A549 (cell line): ENCODE data around the gene ARHGAP44. TPM values are rescaled to one million over a fixed set of nuclear protein-coding genes. Genes with fewer than 3 reads are reported as not detected.

Experiments used
- ATAC-seq, 2 experiments: fragments of 200-7000 bp in 1 of 2; fragments of >200 bp in 1 of 2; cut with Nextera tagmentation in 1 of 2; cut with Tn5 transposase in 1 of 2; 3 replicates each; pipeline versions ENCODE4 v1.8.0 to v1.9.1; 2018 to 2020; ENCODE audit warnings: mild to moderate bottlenecking in 1 of 2, moderate library complexity in 1 of 2
- CTCF ChIA-PET: fragments of 300-600 bp; sonication (Branson Sonifier 250); formaldehyde crosslinking; extraction: SDS; loops from one replicate; lab custom pipeline; 2021; ENCODE audit warnings: antibody characterized with exemption, inconsistent platforms; lab: Yijun Ruan, JAX
- POLR2A ChIA-PET: fragments of 350-600 bp; formaldehyde crosslinking; extraction: SDS; loops from one replicate; lab custom pipeline; 2021; ENCODE audit warnings: antibody characterized with exemption, inconsistent platforms; lab: Yijun Ruan, JAX
- DNase-seq, 2 experiments: peaks; one replicate each; pipeline versions ENCODE4 v3.0.0 to v3.0.0-alpha.2; 2011 to 2016; ENCODE audit warnings: low read depth in 1 of 2, low spot score in 1 of 2
- FAIRE-seq: peaks from 2 replicates; lab custom pipeline; 2011; peaks lifted over from hg19 to GRCh38; lab: Jason Lieb, UNC
- H3K27ac ChIP-seq, 2 experiments: fragments of >200 bp; sonication (Bioruptor Twin); formaldehyde crosslinking; 3 replicates each; pipeline ENCODE4 v1.5.1; 2016 to 2017
- H3K4me1 ChIP-seq: fragments of >200 bp; sonication (Bioruptor Twin); formaldehyde crosslinking; 3 replicates; pipeline ENCODE4 v1.6.1; 2016
- H3K4me2 ChIP-seq: fragments of >200 bp; sonication (Bioruptor Twin); formaldehyde crosslinking; 3 replicates; pipeline ENCODE4 v1.6.1; 2016
- H3K4me3 ChIP-seq: fragments of >200 bp; sonication (Bioruptor Twin); formaldehyde crosslinking; 3 replicates; pipeline ENCODE4 v1.5.1; 2016
- H3K9me3 ChIP-seq: fragments of >200 bp; sonication (Bioruptor Twin); formaldehyde crosslinking; 3 replicates; pipeline ENCODE4 v1.6.1; 2016
- ATOH8 ChIP-seq: fragments of 250-450 bp; sonication (Bioruptor Pico); IDR thresholded peaks from 2 replicates; pipeline ENCODE4 v1.5.0; 2020; ENCODE audit warnings: low read depth, mild to moderate bottlenecking, moderate library complexity
- CBX2 ChIP-seq: fragments of 200-600 bp; sonication (generic); IDR thresholded peaks from 2 replicates; pipeline ENCODE4 v1.6.1; 2016; ENCODE audit warnings: low read depth, mild to moderate bottlenecking, borderline replicate concordance
- EP300 ChIP-seq, 2 experiments: fragments of >200 bp; sonication (Bioruptor Twin); formaldehyde crosslinking; IDR thresholded peaks; 2 replicates in 1 of 2; 3 replicates in 1 of 2; pipeline ENCODE4 v1.6.1; 2016 to 2017
- GATA3 ChIP-seq: IDR thresholded peaks from 2 replicates; pipeline ENCODE4 v1.6.1; 2012; ENCODE audit warnings: borderline replicate concordance
- HOXB13 ChIP-seq: fragments of 250-450 bp; sonication (Bioruptor Pico); IDR thresholded peaks from 2 replicates; pipeline ENCODE4 v1.5.0; 2020; ENCODE audit warnings: low read depth, mild to moderate bottlenecking, moderate library complexity
- JUNB ChIP-seq: fragments of >200 bp; sonication (Bioruptor Twin); formaldehyde crosslinking; IDR thresholded peaks from 2 replicates; pipeline ENCODE4 v1.6.1; 2016
- KDM5A ChIP-seq: fragments of 200-600 bp; sonication (generic); IDR thresholded peaks from 2 replicates; pipeline ENCODE4 v1.6.1; 2016; ENCODE audit warnings: antibody characterized with exemption, mild to moderate bottlenecking
- NR3C1 ChIP-seq: fragments of >200 bp; sonication (Bioruptor Twin); formaldehyde crosslinking; IDR thresholded peaks from 3 replicates; pipeline ENCODE4 v1.6.1; 2017
- PHF8 ChIP-seq: fragments of 200-600 bp; sonication (generic); IDR thresholded peaks from 2 replicates; pipeline ENCODE4 v1.6.1; 2016; ENCODE audit warnings: low read depth, mild to moderate bottlenecking, antibody characterized with exemption, moderate library complexity, borderline replicate concordance
- RAD21 ChIP-seq, 2 experiments: fragments of >200 bp in 1 of 2; sonication (Bioruptor Twin) in 1 of 2; formaldehyde crosslinking in 1 of 2; IDR thresholded peaks in 1 of 2; conservative IDR thresholded peaks in 1 of 2; 2 replicates in 1 of 2; 3 replicates in 1 of 2; pipeline ENCODE4 v1.6.1; 2012 to 2018; ENCODE audit warnings: inconsistent platforms in 1 of 2
- RARB ChIP-seq: fragments of 250-450 bp; sonication (Bioruptor Pico); IDR thresholded peaks from 2 replicates; pipeline ENCODE4 v1.8.0; 2021; ENCODE audit warnings: mild to moderate bottlenecking, moderate library complexity
- RNF2 ChIP-seq: fragments of 200-600 bp; sonication (generic); IDR thresholded peaks from 2 replicates; pipeline ENCODE4 v1.6.1; 2016; ENCODE audit warnings: low read depth, mild to moderate bottlenecking, antibody characterized with exemption, moderate library complexity, borderline replicate concordance
- SMC3 ChIP-seq: fragments of >200 bp; sonication (Bioruptor Twin); formaldehyde crosslinking; IDR thresholded peaks from 3 replicates; pipeline ENCODE4 v1.6.1; 2018; ENCODE audit warnings: inconsistent platforms
- ZFP36 ChIP-seq: fragments of 450-650 bp; IDR thresholded peaks from 2 replicates; pipeline ENCODE4 v1.6.1; 2014; ENCODE audit warnings: borderline replicate concordance; ENCODE audit not compliant: partially characterized antibody
- ZNF302 ChIP-seq: fragments of 250-450 bp; sonication (Bioruptor Pico); IDR thresholded peaks from 2 replicates; pipeline ENCODE4 v1.9.0; 2021; ENCODE audit warnings: inconsistent platforms, mild to moderate bottlenecking, moderate library complexity
- WGBS: methylation state at CpG from one replicate; pipeline ENCODE4 v1.1.6; 2017; ENCODE audit errors: missing lambda C conversion rate; 5-methylcytosine and 5-hydroxymethylcytosine counted together
- polyA plus RNA-seq, 4 experiments: library from polyadenylated mRNA; depleted of rRNA in 3 of 4; stranded (reverse); fragments of >200 nt; fragmentation: RNase III in 1 of 4; extraction: RNeasy Plus Mini Kit Qiagen cat#74134 plus additional on column Dnase treatment in 1 of 4; gene quantifications; 2 replicates in 3 of 4; 3 replicates in 1 of 4; pipeline ENCODE4 v1.2.3, GENCODE V29; 2011 to 2017
- TF ChIP-seq, protein P1 (sequence below): fragments of 150-350 bp; IDR thresholded peaks from 2 replicates; pipeline ENCODE4 v1.6.1; 2014; ENCODE audit warnings: low read depth, mild to moderate bottlenecking, low read length
- TF ChIP-seq, protein P2 (sequence below): fragments of >200 bp; sonication (Bioruptor Twin); formaldehyde crosslinking; IDR thresholded peaks from 3 replicates; pipeline ENCODE4 v1.6.1; 2016
- TF ChIP-seq, protein P3 (sequence below): fragments of 450-650 bp; IDR thresholded peaks from 2 replicates; pipeline ENCODE4 v1.6.1; 2014; ENCODE audit warnings: antibody characterized with exemption

Gene ARHGAP44
- polyA plus RNA-seq, 2 of the 4 experiments (the other 2 are of a cell fraction) = 4.1 to 4.2 TPM

GRCh38 chr17:13025258-13025627, 235.9 kb downstream of the ARHGAP44 start:
- FAIRE-seq (no peak), ATAC-seq (peak; percentile 49 to 54; a peak in 5 of 6 replicates), DNase-seq (no peak)
- Histone ChIP-seq H3K4me2 (peak overlapping the region; percentile 86), H3K4me1 (peaks cover 5% of the 10 kb centered on the region; the same call in 1 of the 3 replicates), H3K4me3 (no peak overlapping the region; the same call in 2 of the 3 replicates), H3K9me3 (no peaks in the 10 kb centered on the region), H3K27ac (no peak overlapping the region)
- 1% methylated on average over 5 of the region's 5 CpGs for WGBS
- ChIA-PET CTCF (interaction anchor here (1.0 to 2.1 kb wide), 9 partner anchors 9 to 1272 kb away, joined by 3 to 7 read pairs (median 4); no protein-coding TSS in a partner anchor), POLR2A (no interaction called here)
- TF ChIP-seq, protein P1, sequence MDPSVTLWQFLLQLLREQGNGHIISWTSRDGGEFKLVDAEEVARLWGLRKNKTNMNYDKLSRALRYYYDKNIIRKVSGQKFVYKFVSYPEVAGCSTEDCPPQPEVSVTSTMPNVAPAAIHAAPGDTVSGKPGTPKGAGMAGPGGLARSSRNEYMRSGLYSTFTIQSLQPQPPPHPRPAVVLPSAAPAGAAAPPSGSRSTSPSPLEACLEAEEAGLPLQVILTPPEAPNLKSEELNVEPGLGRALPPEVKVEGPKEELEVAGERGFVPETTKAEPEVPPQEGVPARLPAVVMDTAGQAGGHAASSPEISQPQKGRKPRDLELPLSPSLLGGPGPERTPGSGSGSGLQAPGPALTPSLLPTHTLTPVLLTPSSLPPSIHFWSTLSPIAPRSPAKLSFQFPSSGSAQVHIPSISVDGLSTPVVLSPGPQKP = no peak
- TF ChIP-seq ZNF302 (no peak), RARB (CRISPR knock-in tag) (no peak), JUNB (no peak), KDM5A (no peak), NR3C1 (no peak)

- no peak for FAIRE-seq
- DNase-seq = no peak
- no peaks in the 10 kb centered on the region for H3K9me3 ChIP-seq
- H3K27ac ChIP-seq = no peak overlapping the region
- TF ChIP-seq GATA3 = no peak
- no peak for TF ChIP-seq CBX2
- TF ChIP-seq, protein P2, sequence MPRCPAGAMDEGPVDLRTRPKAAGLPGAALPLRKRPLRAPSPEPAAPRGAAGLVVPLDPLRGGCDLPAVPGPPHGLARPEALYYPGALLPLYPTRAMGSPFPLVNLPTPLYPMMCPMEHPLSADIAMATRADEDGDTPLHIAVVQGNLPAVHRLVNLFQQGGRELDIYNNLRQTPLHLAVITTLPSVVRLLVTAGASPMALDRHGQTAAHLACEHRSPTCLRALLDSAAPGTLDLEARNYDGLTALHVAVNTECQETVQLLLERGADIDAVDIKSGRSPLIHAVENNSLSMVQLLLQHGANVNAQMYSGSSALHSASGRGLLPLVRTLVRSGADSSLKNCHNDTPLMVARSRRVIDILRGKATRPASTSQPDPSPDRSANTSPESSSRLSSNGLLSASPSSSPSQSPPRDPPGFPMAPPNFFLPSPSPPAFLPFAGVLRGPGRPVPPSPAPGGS = no peak
- TF ChIP-seq HOXB13 (CRISPR knock-in tag) = no peak
- TF ChIP-seq RAD21 (conservative IDR thresholded peaks at IDR 0.05 in 1 of 2, IDR thresholded peaks at IDR 0.05 in 1 of 2) = no peak
- TF ChIP-seq ZFP36 = no peak
- TF ChIP-seq ATOH8 (CRISPR knock-in tag) = no peak
- no peak for TF ChIP-seq PHF8
- TF ChIP-seq, protein P3, sequence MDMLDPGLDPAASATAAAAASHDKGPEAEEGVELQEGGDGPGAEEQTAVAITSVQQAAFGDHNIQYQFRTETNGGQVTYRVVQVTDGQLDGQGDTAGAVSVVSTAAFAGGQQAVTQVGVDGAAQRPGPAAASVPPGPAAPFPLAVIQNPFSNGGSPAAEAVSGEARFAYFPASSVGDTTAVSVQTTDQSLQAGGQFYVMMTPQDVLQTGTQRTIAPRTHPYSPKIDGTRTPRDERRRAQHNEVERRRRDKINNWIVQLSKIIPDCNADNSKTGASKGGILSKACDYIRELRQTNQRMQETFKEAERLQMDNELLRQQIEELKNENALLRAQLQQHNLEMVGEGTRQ = no peak
- no peak for TF ChIP-seq ZNF302
- no peak for TF ChIP-seq RNF2
- no peak for TF ChIP-seq JUNB
- H3K4me1 ChIP-seq = peaks cover 5% of the 10 kb centered on the region; the same call in 1 of the 3 replicates
- ChIA-PET POLR2A (no interaction called here), CTCF (interaction anchor here (1.0 to 1.7 kb wide), 5 partner anchors 8 to 1271 kb away, joined by 3 to 5 read pairs (median 4); no protein-coding TSS in a partner anchor)
- no peak overlapping the region for H3K4me2 ChIP-seq
- no peak overlapping the region for H3K4me3 ChIP-seq
- ATAC-seq = no peak
These were observed 236.4 kb downstream of the ARHGAP44 start for GRCh38 chr17:13025687-13026086.

- Histone ChIP-seq H3K4me1 (peaks cover 5% of the 10 kb centered on the region; the same call in 1 of the 3 replicates), H3K9me3 (no peaks in the 10 kb centered on the region), H3K27ac (no peak overlapping the region), H3K4me2 (no peak overlapping the region), H3K4me3 (no peak overlapping the region)
- TF ChIP-seq EP300 (IDR thresholded peaks at IDR 0.05) (no peak), HOXB13 (CRISPR knock-in tag) (no peak), SMC3 (no peak)
- WGBS = 23% methylated on average over 5 of the region's 5 CpGs
- DNase-seq (no peak), ATAC-seq (no peak), FAIRE-seq (no peak)
- ChIA-PET POLR2A (no interaction called here), CTCF (interaction anchor here (1.0 to 5.4 kb wide), 2 partner anchors 9 to 14 kb away, joined by 4 to 85 read pairs; no protein-coding TSS in a partner anchor)
These were observed 237.9 kb downstream of the ARHGAP44 start for GRCh38 chr17:13027246-13027645.
